Measurements from ENCODE around the gene RPH3AL.
"Not testable (repeated sequence)": the region's sequence is repeated elsewhere in the genome, so short reads cannot be mapped to it uniquely, and the experiment has no call there.

The RPH3AL gene

GRCh38 chr17:259341-259976, 93.1 kb downstream of the RPH3AL start:
- DNase-seq, result no peak

GRCh38 chr17:258906-259305, 93.7 kb downstream of the RPH3AL start:
- no peak for DNase-seq

- DNase-seq, result no peak
Observed at GRCh38 chr17:258045-258734, 94.4 kb downstream of the RPH3AL start.

GRCh38 chr17:253091-253846, 99.3 kb downstream of the RPH3AL start:
- DNase-seq, result no peak

- DNase-seq, result no peak
Observed at GRCh38 chr17:252456-252855, 100.2 kb downstream of the RPH3AL start.

- DNase-seq, result no peak
Observed at GRCh38 chr17:251531-251930, 101.1 kb downstream of the RPH3AL start.

GRCh38 chr17:250487-251300, 101.9 kb downstream of the RPH3AL start:
- DNase-seq, result no peak

GRCh38 chr17:249236-249993, 103.2 kb downstream of the RPH3AL start:
- no peak for DNase-seq

- DNase-seq, result no peak
Observed at GRCh38 chr17:248337-249235, 104.0 kb downstream of the RPH3AL start.

GRCh38 chr17:247767-248166, 104.8 kb downstream of the RPH3AL start:
- DNase-seq, result no peak

GRCh38 chr17:246851-247421, 105.7 kb downstream of the RPH3AL start:
- DNase-seq, result no peak

- no peak for DNase-seq
Observed at GRCh38 chr17:246226-246625, 106.4 kb downstream of the RPH3AL start.

- no peak for DNase-seq
Observed at GRCh38 chr17:245611-246010, 107.0 kb downstream of the RPH3AL start.

GRCh38 chr17:245020-245419, 107.6 kb downstream of the RPH3AL start:
- DNase-seq, result no peak

GRCh38 chr17:243924-244323, 108.7 kb downstream of the RPH3AL start:
- not testable (repeated sequence) for DNase-seq

- no peak for DNase-seq
Observed at GRCh38 chr17:238964-239259, 113.7 kb downstream of the RPH3AL start.

GRCh38 chr17:238071-238963, 114.3 kb downstream of the RPH3AL start:
- no peak for DNase-seq

GRCh38 chr17:237406-237955, 115.1 kb downstream of the RPH3AL start:
- no peak for DNase-seq

- no peak for DNase-seq
Observed at GRCh38 chr17:236641-237405, 115.8 kb downstream of the RPH3AL start.

Data from fibroblast of skin of scalp (primary cell).